ENCODE results near the gene ARID1B. TPM values are rescaled to one million over a fixed set of nuclear protein-coding genes. Genes with fewer than 3 reads are reported as not detected.

ARID1B gene
- total and polyA plus RNA-seq, 10 of the 15 experiments (the other 5 are each of a cell fraction or from before 2014, with no cell fraction given) = 24.7 to 133 (median 54.6) TPM

- TF ChIP-seq ATF2 (IDR thresholded peaks at IDR 0.05; ENCODE audit: low read length) (peak; percentile 62), IRF3 (IDR thresholded peaks at IDR 0.05) (no peak), GATAD2B (conservative IDR thresholded peaks at IDR 0.05; ENCODE audit: low read depth) (no peak), STAT3 (IDR thresholded peaks at IDR 0.05; ENCODE audit: low read depth, low read length) (no peak), POLR2AphosphoS2 (IDR thresholded peaks at IDR 0.05; ENCODE audit: low read depth, low read length) (no peak), YY1 (IDR thresholded peaks at IDR 0.05; ENCODE audit: low read depth, low read length) (no peak), JUNB (IDR thresholded peaks at IDR 0.05) (peak; percentile 62), CTCF (IDR thresholded peaks at IDR 0.05 in 2 of 3, conservative IDR thresholded peaks at IDR 0.05 in 1 of 3; ENCODE audit: control insufficient read depth in 2 of 3, extremely low read depth in 1 of 3, insufficient read depth in 1 of 3, low read depth in 3 of 3, low read length in 3 of 3) (no peak), PBX3 (IDR thresholded peaks at IDR 0.05; ENCODE audit: insufficient replicate concordance, low read depth, low read length) (no peak), BRCA1 (IDR thresholded peaks at IDR 0.05; ENCODE audit: low read depth, low read length) (no peak), MTA3 (IDR thresholded peaks at IDR 0.05; ENCODE audit: borderline replicate concordance, low read length) (0 out of 2 replicates have a peak, but pooled peaks have one; percentile 35), ZSCAN29 (IDR thresholded peaks at IDR 0.05) (no peak), CEBPB (IDR thresholded peaks at IDR 0.05; ENCODE audit: borderline replicate concordance in 1 of 2, low read depth in 2 of 2, low read length in 2 of 2) (no peak), EZH2 (IDR thresholded peaks at IDR 0.05; ENCODE audit: borderline replicate concordance, control insufficient read depth, low read depth, low read length) (no peak), FOXM1 (IDR thresholded peaks at IDR 0.05; ENCODE audit: low read depth, low read length) (peak; percentile 55; the same call in 1 of the 2 replicates), RELB (IDR thresholded peaks at IDR 0.05; ENCODE audit: low read depth) (no peak), HDAC2 (IDR thresholded peaks at IDR 0.05) (no peak), CBX3 (IDR thresholded peaks at IDR 0.05; ENCODE audit: borderline replicate concordance, low read depth) (no peak), MEF2B (IDR thresholded peaks at IDR 0.05; ENCODE audit: partially characterized antibody, poor library complexity, severe bottlenecking) (peak; percentile 11), RAD21 (IDR thresholded peaks at IDR 0.05; ENCODE audit: insufficient read depth, low read depth, low read length) (no peak), ZNF217 (IDR thresholded peaks at IDR 0.05) (no peak), ZBED1 (IDR thresholded peaks at IDR 0.05; ENCODE audit: borderline replicate concordance) (no peak), NRF1 (conservative IDR thresholded peaks at IDR 0.05; ENCODE audit: low read depth, low read length) (no peak)
These were observed 47.9 kb upstream of the ARID1B start (continued) for GRCh38 chr6:156729248-156729647.

Measured in GM12878 (cell line).